HG03045 (cell line): ENCODE data around the gene LY6G6C.

ENCODE experiments used
- ATAC-seq: cut with Tn5 transposase; IDR thresholded peaks from one replicate; pipeline ENCODE4 v1.9.1; 2021; ENCODE audit warnings: mild to moderate bottlenecking, moderate library complexity; ENCODE audit not compliant: unreplicated experiment

The LY6G6C gene

GRCh38 chr6:31742894-31743293 lies 21.3 kb upstream of the LY6G6C start:
- no peak for ATAC-seq

- ATAC-seq, result no peak
Measured at GRCh38 chr6:31741815-31742214, 20.3 kb upstream of the LY6G6C start.

GRCh38 chr6:31740397-31741223 lies 19.1 kb upstream of the LY6G6C start:
- ATAC-seq, result no peak

DNA sequence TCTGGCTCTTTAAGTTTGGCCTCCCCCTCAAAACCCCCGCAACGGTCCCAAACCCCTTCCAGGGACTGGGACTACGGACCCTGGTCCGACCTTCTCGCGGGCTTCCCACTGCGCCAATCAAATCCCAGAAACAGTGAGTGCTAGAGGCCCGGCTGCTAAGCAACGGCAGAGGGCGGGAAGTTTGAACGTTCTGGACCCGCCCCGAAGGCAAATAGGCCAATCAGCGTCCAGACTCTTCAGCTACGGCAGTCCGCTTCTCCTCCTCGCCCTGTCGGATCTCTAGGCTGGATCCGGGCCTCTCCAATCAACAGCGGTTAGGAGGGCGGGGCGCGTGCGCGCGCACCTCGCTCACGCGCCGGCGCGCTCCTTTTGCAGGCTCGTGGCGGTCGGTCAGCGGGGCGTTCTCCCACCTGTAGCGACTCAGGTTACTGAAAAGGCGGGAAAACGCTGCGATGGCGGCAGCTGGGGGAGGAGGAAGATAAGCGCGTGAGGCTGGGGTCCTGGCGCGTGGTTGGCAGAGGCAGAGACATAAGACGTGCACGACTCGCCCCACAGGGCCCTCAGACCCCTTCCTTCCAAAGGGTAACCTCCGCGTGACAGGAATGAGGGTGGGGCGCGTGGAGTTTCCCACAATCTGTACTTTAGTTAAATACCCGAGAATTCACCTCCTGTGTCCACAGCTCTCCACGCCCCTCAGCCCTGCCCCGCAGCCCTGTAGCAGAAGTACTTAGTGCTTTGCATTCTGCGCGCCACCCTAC lies 18.3 kb upstream of the LY6G6C start, which contains the start of gene MSH5:
MSH5 (plus strand) TSS at position 367 of the 758 bp plus-strand sequence. CDS start 462 bp downstream, outside the sequence.
- ATAC-seq, result peak; percentile 79

- no peak for ATAC-seq
Measured at GRCh38 chr6:31737991-31738979, 16.7 kb upstream of the LY6G6C start.

DNA sequence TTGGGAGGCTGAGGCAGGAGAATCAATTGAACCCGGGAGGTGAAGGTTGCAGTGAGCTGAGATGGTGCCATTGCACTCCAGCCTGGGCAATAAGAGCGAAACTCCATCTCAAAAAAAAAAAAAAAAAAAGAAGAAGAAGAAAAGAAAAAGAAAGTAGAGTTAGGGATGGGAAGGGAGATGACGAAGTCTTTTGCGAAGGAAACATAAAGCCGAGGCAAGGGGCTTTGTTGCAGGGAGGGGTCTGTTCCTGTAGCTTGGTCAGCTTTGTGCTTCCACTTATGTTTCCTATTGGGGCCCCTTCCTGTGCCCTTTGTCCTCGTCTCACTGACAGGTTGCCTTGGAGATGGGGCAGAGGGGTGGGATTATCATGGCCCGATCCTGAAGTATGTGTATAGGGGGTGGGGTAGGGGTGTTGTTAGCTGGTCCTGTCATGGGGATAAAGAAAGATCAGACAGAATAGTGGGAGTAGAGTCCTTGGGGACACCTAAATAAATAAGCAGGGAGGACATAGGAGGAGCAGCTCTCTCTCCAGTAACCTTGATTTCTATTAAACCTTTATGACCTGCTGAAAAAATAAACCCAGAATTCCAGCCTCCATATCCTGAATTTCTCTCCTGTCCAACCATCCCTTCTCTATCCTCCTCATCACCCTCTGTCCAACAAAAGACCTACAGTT lies 15.9 kb upstream of the LY6G6C start:
- no peak for ATAC-seq

GRCh38 chr6:31736768-31737314 lies 15.3 kb upstream of the LY6G6C start:
- ATAC-seq, result no peak

DNA sequence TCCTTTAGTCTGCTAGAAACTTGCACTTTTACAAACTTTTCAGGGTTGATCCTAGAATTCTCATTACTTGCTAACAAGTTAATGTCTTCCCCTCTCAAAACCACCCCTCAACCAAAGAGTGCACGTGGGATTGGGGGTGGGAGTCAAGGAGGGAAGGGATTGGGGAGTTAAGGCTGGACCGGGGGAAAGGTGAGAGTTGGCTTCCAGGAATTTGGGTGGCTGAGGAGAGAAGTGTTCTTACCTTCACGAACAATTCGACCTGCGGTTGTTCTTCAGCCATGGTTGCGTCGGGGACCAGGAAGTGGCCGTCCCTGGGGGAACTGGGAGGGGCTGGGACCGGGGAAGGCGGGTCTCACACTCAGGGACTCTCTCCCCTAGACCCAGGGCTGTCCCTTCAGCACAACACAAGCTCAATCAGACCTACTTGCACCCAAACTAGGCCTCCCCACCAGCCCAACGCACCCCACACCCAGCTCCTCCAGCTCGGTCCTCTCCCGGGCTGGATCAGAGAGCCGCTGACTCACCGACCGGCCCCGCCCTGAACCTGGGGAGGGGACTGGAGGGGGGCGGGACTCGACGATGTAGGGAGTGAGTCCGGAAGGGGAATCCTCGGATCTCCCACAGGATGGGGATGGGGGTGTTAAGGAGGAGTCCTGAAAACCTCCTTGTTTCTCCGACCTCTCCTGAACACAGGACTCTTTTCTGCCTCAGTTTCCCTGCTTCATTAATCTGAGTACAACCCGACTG lies 14.6 kb upstream of the LY6G6C start, which contains the start of gene CLIC1:
CLIC1 (minus strand) TSS at position 510 of the 747 bp plus-strand sequence; CDS start at position 280, 230 bp downstream.
- ATAC-seq, result peak; percentile 33

DNA sequence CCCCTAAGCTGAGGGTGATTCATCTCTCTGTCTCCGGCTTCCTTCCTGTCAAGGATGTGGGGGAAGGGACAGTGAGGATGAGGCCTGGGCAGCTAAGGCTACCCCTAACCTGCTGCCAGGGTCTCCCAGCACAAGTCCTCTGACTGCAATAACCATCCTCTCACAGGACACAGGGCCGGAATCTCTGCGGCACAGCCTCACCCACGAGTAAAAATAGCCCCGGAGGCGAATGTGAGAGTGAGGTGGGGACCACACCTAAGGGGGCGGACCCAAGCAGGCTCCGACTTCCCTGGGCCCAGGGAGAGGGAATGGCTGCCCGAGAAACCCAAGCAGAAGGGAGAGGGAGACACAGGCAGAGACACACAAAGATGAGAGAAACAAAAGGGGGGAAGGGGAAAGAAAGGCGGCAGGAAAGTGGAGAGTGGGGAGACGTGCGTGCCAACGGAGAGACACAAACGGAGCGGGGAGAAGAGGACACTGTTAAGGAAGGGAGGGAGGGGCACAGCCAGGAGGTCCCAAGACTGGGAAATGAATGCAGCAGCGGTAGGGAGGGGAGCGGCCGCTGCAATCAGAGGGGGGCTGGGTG lies 13.4 kb upstream of the LY6G6C start:
- ATAC-seq, result no peak

GRCh38 chr6:31734247-31734820 lies 12.8 kb upstream of the LY6G6C start:
- no peak for ATAC-seq

DNA sequence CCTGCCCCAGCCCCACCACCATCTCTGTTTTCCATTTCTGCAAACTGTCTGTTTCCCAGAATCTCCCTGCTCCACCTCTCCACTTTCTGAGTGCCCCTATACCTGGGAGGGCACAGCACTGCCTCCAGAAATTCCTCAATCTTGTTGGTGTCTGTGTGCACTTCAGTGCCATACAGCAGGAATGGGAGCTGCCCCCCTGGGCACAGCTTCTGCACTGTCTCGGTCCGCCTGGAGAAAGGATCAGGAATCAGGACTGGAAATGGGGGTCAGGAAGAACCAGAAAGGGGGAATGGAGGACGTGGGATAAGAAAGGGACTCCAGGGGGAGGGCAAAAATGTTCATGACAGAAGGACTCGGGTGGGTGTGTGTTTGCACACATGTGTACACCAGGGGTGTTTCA lies 12.2 kb upstream of the LY6G6C start:
- no peak for ATAC-seq

- no peak for ATAC-seq
Measured at GRCh38 chr6:31732029-31732428, 10.5 kb upstream of the LY6G6C start.

GRCh38 chr6:31730631-31731086 lies 9.1 kb upstream of the LY6G6C start:
- no peak for ATAC-seq

GRCh38 chr6:31729979-31730630 lies 8.6 kb upstream of the LY6G6C start:
- peak; percentile 32 for ATAC-seq

DNA sequence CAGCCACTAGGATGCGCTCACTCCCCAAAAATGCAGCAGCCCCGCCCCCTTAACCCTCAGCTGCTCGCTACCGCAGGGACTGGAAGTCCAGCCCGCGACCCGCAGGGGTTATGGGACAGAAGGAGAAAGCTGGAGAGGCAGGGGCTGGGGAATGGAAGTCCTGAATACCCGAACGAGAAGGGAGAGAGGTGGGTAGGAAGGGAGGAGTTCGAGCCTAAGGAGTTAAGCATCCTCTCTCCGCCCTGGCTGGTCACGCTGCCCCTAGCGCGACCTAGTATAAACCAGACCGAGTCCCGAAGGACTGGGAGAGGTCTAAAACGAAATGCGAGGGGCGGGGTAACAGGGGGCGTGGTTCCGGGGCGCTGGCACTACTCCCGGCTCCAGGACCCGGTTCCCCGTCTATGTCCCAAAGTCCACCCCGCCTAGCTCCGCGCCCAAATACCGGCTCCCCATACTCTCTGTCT lies 8.0 kb upstream of the LY6G6C start:
- peak; percentile 56 for ATAC-seq

- ATAC-seq, result no peak
Measured at GRCh38 chr6:31728767-31729514, 7.4 kb upstream of the LY6G6C start, which contains the start of gene DDAH2. TSS of gene DDAH2 (minus strand) at chr6:31729299. CDS start at chr6:31729161, 138 bp downstream.
